GM13976 (cell line): ENCODE measurements around the gene MAPK8IP3.

Experiments used
- DNase-seq: peaks from one replicate; pipeline ENCODE4 v3.0.0; 2012; ENCODE audit warnings: low spot score
- in situ Hi-C: fragments of 300-500 bp; cut with MboI; formaldehyde crosslinking; loops from one replicate; pipeline ENCODE4 v1.12.0; 2022; ENCODE audit warnings: low sequenced_read_pairs, mixed read lengths, inconsistent platforms; ENCODE audit not compliant: unreplicated experiment
- TF ChIP-seq, protein P1 (sequence below): IDR thresholded peaks from 2 replicates; pipeline ENCODE4 v1.5.1; 2012; ENCODE audit warnings: borderline replicate concordance, mild to moderate bottlenecking; ENCODE audit not compliant: insufficient read depth; ENCODE audit errors: extremely low read depth, missing control alignments, control extremely low read depth

MAPK8IP3 gene

GRCh38 chr16:1676661-1677060 lies 29.3 kb upstream of the MAPK8IP3 start:
- in situ Hi-C loops, result no loop called here
- TF ChIP-seq, protein P1, sequence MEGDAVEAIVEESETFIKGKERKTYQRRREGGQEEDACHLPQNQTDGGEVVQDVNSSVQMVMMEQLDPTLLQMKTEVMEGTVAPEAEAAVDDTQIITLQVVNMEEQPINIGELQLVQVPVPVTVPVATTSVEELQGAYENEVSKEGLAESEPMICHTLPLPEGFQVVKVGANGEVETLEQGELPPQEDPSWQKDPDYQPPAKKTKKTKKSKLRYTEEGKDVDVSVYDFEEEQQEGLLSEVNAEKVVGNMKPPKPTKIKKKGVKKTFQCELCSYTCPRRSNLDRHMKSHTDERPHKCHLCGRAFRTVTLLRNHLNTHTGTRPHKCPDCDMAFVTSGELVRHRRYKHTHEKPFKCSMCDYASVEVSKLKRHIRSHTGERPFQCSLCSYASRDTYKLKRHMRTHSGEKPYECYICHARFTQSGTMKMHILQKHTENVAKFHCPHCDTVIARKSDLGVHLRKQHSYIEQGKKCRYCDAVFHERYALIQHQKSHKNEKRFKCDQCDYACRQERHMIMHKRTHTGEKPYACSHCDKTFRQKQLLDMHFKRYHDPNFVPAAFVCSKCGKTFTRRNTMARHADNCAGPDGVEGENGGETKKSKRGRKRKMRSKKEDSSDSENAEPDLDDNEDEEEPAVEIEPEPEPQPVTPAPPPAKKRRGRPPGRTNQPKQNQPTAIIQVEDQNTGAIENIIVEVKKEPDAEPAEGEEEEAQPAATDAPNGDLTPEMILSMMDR, result no peak
- no peak for DNase-seq

GRCh38 chr16:1677339-1677738 lies 28.7 kb upstream of the MAPK8IP3 start:
- no peak for DNase-seq
- in situ Hi-C loops, result no loop called here
- TF ChIP-seq, protein P1, result no peak

- DNase-seq, result peak; percentile 100
- TF ChIP-seq, protein P1, result no peak
- in situ Hi-C loops, result no loop called here
Observed at GRCh38 chr16:1677942-1678499, 28.0 kb upstream of the MAPK8IP3 start, which contains the start of gene JPT2. TSS of gene JPT2 (plus strand) at chr16:1678279. CDS start at chr16:1678313, 34 bp downstream.

GRCh38 chr16:1678500-1679098 lies 27.4 kb upstream of the MAPK8IP3 start:
- no peak for DNase-seq
- in situ Hi-C loops, result no loop called here
- TF ChIP-seq, protein P1, result no peak

DNA sequence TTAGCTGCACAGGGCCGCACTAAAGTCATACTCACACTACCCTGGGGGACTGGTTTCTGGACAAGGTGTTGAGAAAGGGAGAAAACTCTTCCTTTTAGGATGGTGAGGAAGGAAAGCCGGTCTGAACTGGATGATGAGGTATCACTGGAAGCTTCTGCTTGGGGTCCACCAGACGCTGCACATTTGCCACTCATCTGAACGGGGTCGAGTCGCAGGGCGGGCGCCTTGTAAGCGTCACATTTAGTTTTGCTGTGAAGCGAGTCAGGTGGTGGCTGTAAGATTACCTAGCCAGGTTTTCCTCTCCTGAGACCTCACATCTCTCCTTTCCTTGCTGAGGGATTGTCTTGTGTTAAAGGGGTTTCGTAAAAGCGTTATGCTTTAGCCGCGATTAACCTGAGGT lies 25.6 kb upstream of the MAPK8IP3 start:
- in situ Hi-C loops, result no loop called here
- TF ChIP-seq, protein P1, result no peak

DNA sequence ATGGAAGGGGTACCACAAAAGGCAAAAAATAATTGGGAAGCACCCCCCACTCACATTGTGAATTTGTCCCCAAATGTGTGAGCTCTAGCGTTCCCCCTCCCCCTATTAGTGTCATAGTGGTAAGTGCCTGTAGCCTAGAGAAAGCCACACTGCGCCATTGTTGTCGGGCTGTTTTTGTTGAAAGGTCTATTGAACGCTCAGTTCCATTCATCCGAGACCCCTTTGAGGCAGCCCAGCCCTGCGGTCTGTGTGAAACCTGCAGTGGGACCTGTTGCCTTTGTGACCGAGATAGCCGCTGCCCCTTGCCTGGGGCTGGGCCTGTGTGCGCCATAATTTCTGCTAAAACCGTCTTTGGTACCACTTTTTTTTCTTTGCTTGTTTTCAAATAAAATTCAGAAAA lies 25.0 kb upstream of the MAPK8IP3 start:
- DNase-seq, result no peak
- TF ChIP-seq, protein P1, result no peak
- in situ Hi-C loops, result no loop called here

More for the DNA sequence above, 25.6 kb upstream of the MAPK8IP3 start:
- no peak for DNase-seq
